HG02759 (cell line): ENCODE measurements around the gene COLGALT1.
"Not testable (repeated sequence)": the region's sequence is repeated elsewhere in the genome, so short reads cannot be mapped to it uniquely, and the experiment has no call there.

ENCODE experiments used
- ATAC-seq: cut with Tn5 transposase; IDR thresholded peaks from one replicate; pipeline ENCODE4 v1.9.1; 2021; ENCODE audit warnings: mild to moderate bottlenecking, moderate library complexity; ENCODE audit not compliant: unreplicated experiment

COLGALT1 gene

GRCh38 chr19:17555480-17555928 lies at the start of gene COLGALT1:
COLGALT1 (plus strand) TSS chr19:17555649; CDS start chr19:17555714, 65 bp downstream.
- peak; percentile 93 for ATAC-seq

DNA sequence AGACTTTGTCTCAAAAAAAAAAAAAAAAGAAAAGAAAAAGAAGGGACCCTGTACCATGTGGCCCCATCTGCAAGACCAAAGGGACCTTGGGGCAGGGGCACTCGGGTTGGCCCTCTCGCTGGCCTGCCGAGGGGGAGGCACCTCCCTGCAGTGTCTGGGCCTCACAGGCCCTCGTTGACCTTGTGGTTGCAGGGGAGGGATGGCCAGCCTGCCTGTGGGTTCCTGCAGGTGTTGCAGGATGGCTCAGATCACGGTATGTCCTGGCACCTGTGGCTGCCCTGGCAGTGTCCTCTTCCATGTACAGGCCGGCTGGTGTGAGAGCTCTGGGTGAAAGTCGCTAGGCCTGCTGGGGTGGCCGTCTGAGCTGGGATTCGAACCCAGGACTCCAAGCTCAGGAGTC lies 48.7 kb upstream of the COLGALT1 start:
- no peak for ATAC-seq

DNA sequence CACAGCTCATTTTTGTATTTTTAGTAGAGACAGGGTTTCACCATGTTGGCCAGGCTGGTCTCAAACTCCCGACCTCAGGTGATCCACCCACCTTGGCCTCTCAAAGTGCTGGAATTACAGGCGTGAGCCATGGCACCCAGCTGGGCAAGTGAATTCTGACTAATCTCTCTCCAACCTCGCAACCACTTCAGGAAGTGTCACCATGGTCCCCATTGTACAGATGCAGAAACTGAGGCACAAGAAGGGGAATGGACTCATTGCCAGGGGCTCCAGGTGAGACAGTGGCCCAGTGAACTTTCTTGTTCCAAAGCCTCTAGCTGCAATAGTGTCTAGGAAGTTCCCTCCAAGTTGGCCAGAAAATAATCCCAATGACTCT lies 46.9 kb upstream of the COLGALT1 start:
- not testable (repeated sequence) for ATAC-seq

DNA sequence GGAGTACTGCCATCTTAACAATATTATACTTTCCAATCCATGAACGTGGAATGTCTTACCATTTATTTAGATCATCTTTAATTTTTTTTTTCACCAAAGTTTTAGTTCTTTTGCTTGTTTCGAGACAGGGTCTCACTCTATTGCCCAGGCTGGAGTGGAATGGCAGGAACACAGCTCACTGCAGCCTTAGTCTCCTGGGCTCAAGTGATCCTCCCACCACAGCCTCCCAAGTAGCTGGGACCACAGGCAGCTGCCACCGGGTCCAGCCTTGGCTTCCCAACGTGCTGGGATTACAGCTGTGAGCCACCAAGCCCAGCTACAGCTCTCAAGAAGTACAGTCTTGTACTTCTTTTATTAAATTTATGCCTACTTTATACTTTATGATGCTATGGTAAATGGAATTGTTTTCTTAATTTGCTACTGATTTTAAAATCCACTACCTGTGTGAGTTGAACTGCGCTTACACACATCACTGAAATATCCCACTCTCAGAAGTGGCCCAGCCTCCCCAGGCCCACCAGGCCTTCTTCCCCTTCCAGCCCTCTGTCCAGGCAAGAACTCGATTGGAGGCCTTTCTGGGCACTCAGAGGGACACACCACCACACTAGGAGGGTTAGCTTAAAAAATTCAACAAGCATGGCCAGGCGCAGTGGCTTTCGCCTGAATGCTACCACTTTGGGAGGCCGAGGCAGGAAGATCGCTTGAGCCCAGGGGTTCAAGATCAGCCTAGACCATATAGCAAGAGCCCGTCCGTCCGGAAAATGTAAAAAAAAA lies 45.0 kb upstream of the COLGALT1 start:
- no peak for ATAC-seq

GRCh38 chr19:17511724-17512573 lies 43.5 kb upstream of the COLGALT1 start:
- ATAC-seq = peak; percentile 68

DNA sequence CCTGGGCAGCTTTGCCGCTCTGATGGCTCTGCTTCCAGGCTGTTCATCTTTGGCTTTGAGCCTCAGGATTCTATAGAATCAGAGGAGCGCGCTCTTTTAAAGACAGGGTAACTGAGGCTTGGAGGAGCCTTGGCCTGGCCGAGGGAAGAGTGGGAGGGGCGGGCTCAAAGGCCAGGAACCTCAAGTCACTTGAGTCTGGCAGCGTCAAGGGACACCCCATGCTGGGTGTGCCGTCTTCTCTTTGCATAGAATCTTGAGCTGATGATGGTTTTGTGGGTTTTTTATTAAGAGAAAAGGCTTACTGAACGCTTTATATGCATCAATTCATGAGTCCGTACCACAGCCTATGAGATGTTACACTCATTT lies 42.9 kb upstream of the COLGALT1 start:
- no peak for ATAC-seq

- no peak for ATAC-seq
These were observed 39.9 kb upstream of the COLGALT1 start for GRCh38 chr19:17515408-17516149.

GRCh38 chr19:17517898-17518297 lies 37.6 kb upstream of the COLGALT1 start:
- no peak for ATAC-seq

GRCh38 chr19:17518654-17519053 lies 36.8 kb upstream of the COLGALT1 start:
- ATAC-seq = not testable (repeated sequence)

GRCh38 chr19:17519967-17520366 lies 35.5 kb upstream of the COLGALT1 start:
- no peak for ATAC-seq

GRCh38 chr19:17520865-17521264 lies 34.6 kb upstream of the COLGALT1 start:
- no peak for ATAC-seq

DNA sequence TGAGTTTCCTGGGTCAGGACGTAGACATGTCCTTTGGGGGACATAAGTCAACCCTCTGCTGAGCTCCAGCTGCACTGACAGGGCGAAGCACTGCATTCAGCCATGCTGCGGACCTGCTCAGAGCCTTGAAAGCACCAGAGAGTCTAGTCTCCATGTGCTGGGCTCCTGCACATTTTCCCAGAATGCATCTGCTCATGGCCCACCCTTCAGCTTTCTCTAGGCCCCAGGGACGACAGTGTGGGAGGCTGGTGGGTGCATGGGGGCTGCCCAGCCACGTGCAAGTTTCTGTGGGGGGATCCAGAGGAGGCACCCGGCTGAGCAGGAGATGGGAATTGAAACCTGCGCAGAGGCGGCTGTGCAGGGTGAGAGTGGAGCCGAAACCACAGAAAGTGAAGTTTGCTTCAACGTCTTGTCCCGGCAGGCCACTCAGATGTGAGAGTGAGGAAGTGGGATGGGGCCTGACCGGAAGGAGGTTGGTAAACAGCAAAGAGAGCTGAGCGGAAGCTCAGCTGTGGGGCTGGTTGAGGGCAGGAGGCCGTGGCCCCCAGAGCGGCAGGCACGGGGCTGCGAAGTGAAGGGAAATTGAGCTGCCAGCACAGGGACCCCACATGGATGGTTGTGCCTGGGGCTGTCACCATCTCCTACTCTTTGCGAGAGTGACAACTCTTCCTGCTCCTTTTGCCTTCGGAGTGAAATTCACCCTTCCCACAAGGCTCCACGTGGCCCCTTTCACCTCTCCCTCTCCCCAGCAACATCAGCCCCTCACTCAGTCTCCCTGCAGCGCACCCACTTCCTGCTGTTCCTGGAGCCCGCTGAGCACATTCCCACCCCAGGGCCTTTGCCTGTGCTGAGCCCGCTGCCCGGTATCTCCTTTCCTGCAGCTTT lies 32.2 kb upstream of the COLGALT1 start:
- peak; percentile 85 for ATAC-seq

DNA sequence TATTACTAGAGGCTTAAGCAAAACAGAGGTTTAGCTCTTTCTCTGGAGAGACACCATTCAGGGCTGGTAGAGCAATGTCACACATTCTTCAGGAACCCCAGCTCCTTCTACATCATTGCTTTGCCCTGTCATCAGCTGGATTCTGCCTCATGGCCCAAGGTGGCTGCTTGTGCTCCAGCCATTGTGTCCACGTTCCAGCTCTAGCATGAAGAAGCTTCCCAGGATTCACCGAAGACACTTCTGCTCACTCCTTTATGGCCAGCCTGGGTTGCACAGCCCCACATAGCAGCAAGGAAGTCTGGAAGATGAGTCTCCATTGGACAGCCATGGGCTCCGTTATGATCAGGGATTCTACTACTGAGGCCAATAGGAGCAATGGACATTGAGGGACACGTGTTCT lies 30.8 kb upstream of the COLGALT1 start:
- no peak for ATAC-seq

GRCh38 chr19:17525141-17525540 lies 30.3 kb upstream of the COLGALT1 start:
- ATAC-seq = no peak

- no peak for ATAC-seq
These were observed 28.5 kb upstream of the COLGALT1 start for GRCh38 chr19:17526922-17527321.

GRCh38 chr19:17527326-17527725 lies 28.1 kb upstream of the COLGALT1 start:
- ATAC-seq = no peak

DNA sequence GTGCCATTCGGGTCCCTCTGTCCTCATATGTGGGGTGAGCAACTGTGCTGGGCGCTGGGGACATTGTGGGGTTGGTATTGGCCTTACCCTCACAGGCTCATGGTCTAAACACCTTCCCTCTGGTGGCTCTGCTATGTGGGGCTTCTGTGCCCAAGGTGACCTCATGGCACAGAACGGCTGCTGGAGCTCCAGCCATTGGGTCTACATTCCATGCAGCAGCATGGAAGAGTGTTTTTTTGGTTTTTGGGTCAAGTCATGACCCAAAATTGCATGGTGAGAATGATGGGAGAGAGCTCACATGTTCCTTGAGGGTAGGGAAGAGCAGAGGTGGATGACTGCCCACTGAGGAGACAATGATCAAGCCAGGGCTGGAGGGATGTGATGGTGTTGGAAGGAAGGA lies 26.8 kb upstream of the COLGALT1 start:
- no peak for ATAC-seq

DNA sequence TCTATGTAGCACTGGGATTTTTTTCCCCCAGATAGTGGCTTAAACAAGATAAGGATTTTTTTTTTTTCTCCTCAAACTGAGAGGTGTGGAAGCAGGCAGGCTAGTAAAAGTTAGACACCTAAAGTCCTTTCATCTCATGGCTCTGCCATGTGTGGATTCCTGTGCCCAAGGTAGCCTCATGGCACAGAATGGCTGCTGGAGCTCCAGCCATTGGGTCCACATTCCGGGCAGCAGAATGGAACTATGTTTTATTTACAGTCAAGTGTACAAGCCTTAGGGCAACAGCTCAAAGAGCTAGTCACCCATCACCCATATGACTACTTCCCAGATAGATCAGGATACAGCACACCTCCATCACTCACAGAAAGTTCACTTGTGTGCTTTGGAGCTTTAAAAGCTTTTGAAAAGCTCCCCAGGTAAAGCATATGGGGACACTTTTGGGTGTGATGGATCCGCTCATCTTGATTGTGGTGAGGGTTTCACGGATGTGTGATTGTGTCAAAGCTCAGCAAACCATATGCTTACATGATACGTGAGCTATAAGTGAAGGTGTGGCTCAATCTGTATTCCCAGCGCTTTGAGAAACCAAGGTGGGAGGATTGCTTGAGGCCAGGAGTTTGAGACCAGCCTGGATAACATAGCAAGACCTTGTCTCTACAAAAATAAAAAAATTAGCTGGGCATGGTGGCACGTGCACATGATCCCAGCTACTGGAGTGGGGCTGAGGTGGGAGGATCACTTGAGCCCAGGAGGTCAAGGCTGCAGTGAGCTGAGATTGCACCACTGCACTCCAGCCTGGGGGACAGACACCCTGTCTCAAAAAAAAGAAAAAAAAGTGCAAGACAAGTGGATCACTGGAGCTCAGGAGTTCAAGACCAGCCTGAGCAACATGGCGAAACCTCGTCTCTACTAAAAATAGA lies 25.9 kb upstream of the COLGALT1 start:
- no peak for ATAC-seq

GRCh38 chr19:17530586-17530985 lies 24.9 kb upstream of the COLGALT1 start:
- ATAC-seq = no peak
